Measurements from ENCODE around the gene IRF2BP2. TPM values are rescaled to one million over a fixed set of nuclear protein-coding genes. Genes with fewer than 3 reads are reported as not detected.

IRF2BP2 gene
- total and polyA plus RNA-seq, 2 of the 13 experiments (the other 11 are each of a cell fraction or from before 2014, with no cell fraction given): 140 to 147 TPM

GRCh38 chr1:234561319-234561718 is 48.7 kb downstream of the IRF2BP2 start (continued):
- TF ChIP-seq NCOR1 (IDR thresholded peaks at IDR 0.05; ENCODE audit: borderline replicate concordance, low read length) (0 out of 2 replicates have a peak, but pooled peaks have one; percentile 26), BCL6 (CRISPR knock-in tag; IDR thresholded peaks at IDR 0.05) (peak; percentile 60), SKI (IDR thresholded peaks at IDR 0.05; ENCODE audit: partially characterized antibody) (no peak), HNRNPUL1 (IDR thresholded peaks at IDR 0.05; ENCODE audit: low read depth, low read length) (no peak), NR2F6 (IDR thresholded peaks at IDR 0.05) (0 out of 2 replicates have a peak, but pooled peaks have one; percentile 51), NR2F6 (CRISPR knock-in tag; IDR thresholded peaks at IDR 0.05) (peak; percentile 50; the same call in 1 of the 2 replicates)

GRCh38 chr1:234559902-234560676 is 49.9 kb downstream of the IRF2BP2 start:
- 67% methylated on average over 10 of the region's 14 CpGs for WGBS (ENCODE audit: low lambda C conversion rate)
- ChIA-PET CTCF (ENCODE audit: low intra/inter-chr PET ratio, low total read pairs) (no interaction called here), POLR2A (interaction anchor here (1.1 to 1.9 kb wide), 3 partner anchors 14 to 40 kb away, joined by 5 to 8 read pairs (median 6); no protein-coding TSS in a partner anchor)
- in situ Hi-C loops (cut with HindIII; ENCODE audit: extremely low pct_ligation_motif_present, low pct_unique_long_range_greater_than_20kb) (no loop called here), intact Hi-C loops (cut with micrococcal nuclease; ENCODE audit: unreplicated experiment) (loop anchor here (5.0 kb wide), 1 partner anchor 58 kb away; no protein-coding TSS in a partner anchor)
- BruUV-seq (replicated peaks): no TSS peak
- ATAC-seq (no peak; the same call in 2 of the 3 replicates), FAIRE-seq (no peak), DNase-seq (ENCODE audit: low spot score) (no peak)
- Histone ChIP-seq H2AFZ (ENCODE audit: low read length) (no peak overlapping the region), H3K4me3 (replicated peaks in 1 of 3; ENCODE audit: insufficient read depth in 1 of 3, low read depth in 2 of 3, low read length in 3 of 3) (peak overlapping the region in 1 of 3 experiments; percentile 23; a peak in 1 of 6 replicates), H3K4me2 (ENCODE audit: low read depth, low read length) (peak overlapping the region; percentile 53), H3K27ac (ENCODE audit: extremely low read length, insufficient read depth, low read length) (no peak overlapping the region), H3K27me3 (ENCODE audit: control insufficient read depth in 1 of 2, insufficient read depth in 2 of 2, low read length in 2 of 2) (no peaks in the 10 kb centered on the region), H3K79me2 (ENCODE audit: insufficient read depth, low read length) (no peaks in the 10 kb centered on the region), H3K4me1 (ENCODE audit: insufficient read depth, low read length) (peaks cover 78% of the 10 kb centered on the region), H4K20me1 (ENCODE audit: insufficient read depth, low read length) (no peaks in the 10 kb centered on the region), H3K9me3 (ENCODE audit: low read length) (no peaks in the 10 kb centered on the region), H3K9ac (ENCODE audit: insufficient read depth, low read depth, low read length) (no peak overlapping the region), H3K36me3 (replicated peaks in 1 of 2; ENCODE audit: control insufficient read depth in 1 of 2, insufficient read depth in 2 of 2, low read length in 2 of 2) (no peaks in the 10 kb centered on the region)
- no peak for TF ChIP-seq ZBTB14 (CRISPR knock-in tag; IDR thresholded peaks at IDR 0.05)
- TF ChIP-seq ZNF34 (CRISPR knock-in tag; IDR thresholded peaks at IDR 0.05; ENCODE audit: borderline replicate concordance): no peak
- TF ChIP-seq ZBTB43 (CRISPR knock-in tag; conservative IDR thresholded peaks at IDR 0.05): no peak
- TF ChIP-seq ZNF782 (CRISPR knock-in tag; IDR thresholded peaks at IDR 0.05; ENCODE audit: borderline replicate concordance): no peak
- no peak for TF ChIP-seq ZNF512B (CRISPR knock-in tag; IDR thresholded peaks at IDR 0.05; ENCODE audit: borderline replicate concordance)
- no peak for TF ChIP-seq NCOA1 (CRISPR knock-in tag; IDR thresholded peaks at IDR 0.05)
- no peak for TF ChIP-seq ZNF556 (CRISPR knock-in tag; IDR thresholded peaks at IDR 0.05; ENCODE audit: borderline replicate concordance)
- no peak for TF ChIP-seq ZNF724P (CRISPR knock-in tag; IDR thresholded peaks at IDR 0.05; ENCODE audit: borderline replicate concordance)
- no peak for TF ChIP-seq ZNF747 (CRISPR knock-in tag; IDR thresholded peaks at IDR 0.05; ENCODE audit: borderline replicate concordance)

All from HepG2 (cell line).